ENCODE data around the gene FASN. TPM values are rescaled to one million over a fixed set of nuclear protein-coding genes. Genes with fewer than 3 reads are reported as not detected.

Gene FASN
- total and polyA plus RNA-seq, 2 of the 13 experiments (the other 11 are each of a cell fraction or from before 2014, with no cell fraction given): 51.7 to 101 TPM

DNA sequence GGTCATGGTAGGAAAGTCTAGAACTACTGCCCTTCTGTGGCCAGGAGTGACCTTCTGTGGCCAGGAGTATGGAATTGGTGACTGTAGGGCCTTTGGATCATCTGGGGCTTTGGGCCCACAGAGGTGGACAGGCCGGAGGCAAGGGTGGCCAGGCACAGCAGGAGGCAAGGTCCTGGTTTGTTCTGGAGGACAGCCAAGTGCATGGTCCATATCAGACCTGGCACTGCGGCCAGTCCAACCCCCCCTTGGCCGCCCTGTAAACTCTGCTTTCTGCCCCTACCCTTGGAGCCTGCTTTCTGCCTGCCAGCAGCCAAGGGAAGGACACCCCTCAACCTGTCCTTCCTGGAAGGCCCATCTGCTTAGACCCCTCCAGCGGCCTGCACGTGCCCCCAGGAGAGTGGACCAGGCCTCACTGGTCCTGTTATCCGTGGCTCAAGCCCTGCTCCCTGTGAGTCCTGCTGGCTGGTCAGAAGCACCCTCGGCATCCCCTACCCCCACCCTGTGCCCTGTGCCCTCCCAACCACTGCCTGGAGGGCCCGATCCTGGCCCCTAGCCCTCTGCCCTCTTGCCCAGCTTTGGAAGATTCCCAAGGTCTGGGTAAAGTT lies 58.2 kb downstream of the FASN start (continued):
- no peak for TF ChIP-seq ZNF558 (CRISPR knock-in tag; IDR thresholded peaks at IDR 0.05; ENCODE audit: borderline replicate concordance)
- TF ChIP-seq RXRB (CRISPR knock-in tag; IDR thresholded peaks at IDR 0.05; ENCODE audit: borderline replicate concordance): peak; percentile 30; the same call in 1 of the 2 replicates
- no peak for TF ChIP-seq RFX3 (CRISPR knock-in tag; IDR thresholded peaks at IDR 0.05)
- peak; percentile 71 for TF ChIP-seq SALL1 (CRISPR knock-in tag; IDR thresholded peaks at IDR 0.05)
- TF ChIP-seq, protein P1, sequence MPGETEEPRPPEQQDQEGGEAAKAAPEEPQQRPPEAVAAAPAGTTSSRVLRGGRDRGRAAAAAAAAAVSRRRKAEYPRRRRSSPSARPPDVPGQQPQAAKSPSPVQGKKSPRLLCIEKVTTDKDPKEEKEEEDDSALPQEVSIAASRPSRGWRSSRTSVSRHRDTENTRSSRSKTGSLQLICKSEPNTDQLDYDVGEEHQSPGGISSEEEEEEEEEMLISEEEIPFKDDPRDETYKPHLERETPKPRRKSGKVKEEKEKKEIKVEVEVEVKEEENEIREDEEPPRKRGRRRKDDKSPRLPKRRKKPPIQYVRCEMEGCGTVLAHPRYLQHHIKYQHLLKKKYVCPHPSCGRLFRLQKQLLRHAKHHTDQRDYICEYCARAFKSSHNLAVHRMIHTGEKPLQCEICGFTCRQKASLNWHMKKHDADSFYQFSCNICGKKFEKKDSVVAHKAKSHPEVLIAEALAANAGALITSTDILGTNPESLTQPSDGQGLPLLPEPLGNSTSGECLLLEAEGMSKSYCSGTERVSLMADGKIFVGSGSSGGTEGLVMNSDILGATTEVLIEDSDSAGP (CRISPR knock-in tag; IDR thresholded peaks at IDR 0.05; ENCODE audit: borderline replicate concordance): 0 out of 2 replicates have a peak, but pooled peaks have one; percentile 45
- no peak for TF ChIP-seq POLR2AphosphoS5 (IDR thresholded peaks at IDR 0.05; ENCODE audit: low read depth, low read length)
- peak; percentile 41; the same call in 1 of the 2 replicates for TF ChIP-seq HDAC2 (CRISPR knock-in tag; IDR thresholded peaks at IDR 0.05)
- peak; percentile 45 for TF ChIP-seq KAT8 (CRISPR knock-in tag; IDR thresholded peaks at IDR 0.05)
- TF ChIP-seq, protein P2, sequence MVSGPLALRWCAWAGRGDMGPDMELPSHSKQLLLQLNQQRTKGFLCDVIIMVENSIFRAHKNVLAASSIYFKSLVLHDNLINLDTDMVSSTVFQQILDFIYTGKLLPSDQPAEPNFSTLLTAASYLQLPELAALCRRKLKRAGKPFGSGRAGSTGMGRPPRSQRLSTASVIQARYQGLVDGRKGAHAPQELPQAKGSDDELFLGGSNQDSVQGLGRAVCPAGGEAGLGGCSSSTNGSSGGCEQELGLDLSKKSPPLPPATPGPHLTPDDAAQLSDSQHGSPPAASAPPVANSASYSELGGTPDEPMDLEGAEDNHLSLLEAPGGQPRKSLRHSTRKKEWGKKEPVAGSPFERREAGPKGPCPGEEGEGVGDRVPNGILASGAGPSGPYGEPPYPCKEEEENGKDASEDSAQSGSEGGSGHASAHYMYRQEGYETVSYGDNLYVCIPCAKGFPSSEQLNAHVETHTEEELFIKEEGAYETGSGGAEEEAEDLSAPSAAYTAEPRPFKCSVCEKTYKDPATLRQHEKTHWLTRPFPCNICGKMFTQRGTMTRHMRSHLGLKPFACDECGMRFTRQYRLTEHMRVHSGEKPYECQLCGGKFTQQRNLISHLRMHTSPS (CRISPR knock-in tag; IDR thresholded peaks at IDR 0.05; ENCODE audit: low read depth): peak; percentile 95
- TF ChIP-seq, protein P3, sequence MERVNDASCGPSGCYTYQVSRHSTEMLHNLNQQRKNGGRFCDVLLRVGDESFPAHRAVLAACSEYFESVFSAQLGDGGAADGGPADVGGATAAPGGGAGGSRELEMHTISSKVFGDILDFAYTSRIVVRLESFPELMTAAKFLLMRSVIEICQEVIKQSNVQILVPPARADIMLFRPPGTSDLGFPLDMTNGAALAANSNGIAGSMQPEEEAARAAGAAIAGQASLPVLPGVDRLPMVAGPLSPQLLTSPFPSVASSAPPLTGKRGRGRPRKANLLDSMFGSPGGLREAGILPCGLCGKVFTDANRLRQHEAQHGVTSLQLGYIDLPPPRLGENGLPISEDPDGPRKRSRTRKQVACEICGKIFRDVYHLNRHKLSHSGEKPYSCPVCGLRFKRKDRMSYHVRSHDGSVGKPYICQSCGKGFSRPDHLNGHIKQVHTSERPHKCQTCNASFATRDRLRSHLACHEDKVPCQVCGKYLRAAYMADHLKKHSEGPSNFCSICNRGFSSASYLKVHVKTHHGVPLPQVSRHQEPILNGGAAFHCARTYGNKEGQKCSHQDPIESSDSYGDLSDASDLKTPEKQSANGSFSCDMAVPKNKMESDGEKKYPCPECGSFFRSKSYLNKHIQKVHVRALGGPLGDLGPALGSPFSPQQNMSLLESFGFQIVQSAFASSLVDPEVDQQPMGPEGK (CRISPR knock-in tag; IDR thresholded peaks at IDR 0.05): peak; percentile 89
- TF ChIP-seq, protein P4, sequence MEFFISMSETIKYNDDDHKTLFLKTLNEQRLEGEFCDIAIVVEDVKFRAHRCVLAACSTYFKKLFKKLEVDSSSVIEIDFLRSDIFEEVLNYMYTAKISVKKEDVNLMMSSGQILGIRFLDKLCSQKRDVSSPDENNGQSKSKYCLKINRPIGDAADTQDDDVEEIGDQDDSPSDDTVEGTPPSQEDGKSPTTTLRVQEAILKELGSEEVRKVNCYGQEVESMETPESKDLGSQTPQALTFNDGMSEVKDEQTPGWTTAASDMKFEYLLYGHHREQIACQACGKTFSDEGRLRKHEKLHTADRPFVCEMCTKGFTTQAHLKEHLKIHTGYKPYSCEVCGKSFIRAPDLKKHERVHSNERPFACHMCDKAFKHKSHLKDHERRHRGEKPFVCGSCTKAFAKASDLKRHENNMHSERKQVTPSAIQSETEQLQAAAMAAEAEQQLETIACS (CRISPR knock-in tag; IDR thresholded peaks at IDR 0.05): no peak
- peak; percentile 56; the same call in 1 of the 2 replicates for TF ChIP-seq KDM5B (CRISPR knock-in tag; IDR thresholded peaks at IDR 0.05; ENCODE audit: borderline replicate concordance)
- 0 out of 2 replicates have a peak, but pooled peaks have one; percentile 18 for TF ChIP-seq HES4 (CRISPR knock-in tag; IDR thresholded peaks at IDR 0.05; ENCODE audit: borderline replicate concordance)
- 0 out of 2 replicates have a peak, but pooled peaks have one; percentile 12 for TF ChIP-seq AHR (CRISPR knock-in tag; IDR thresholded peaks at IDR 0.05)
- TF ChIP-seq, protein P5, sequence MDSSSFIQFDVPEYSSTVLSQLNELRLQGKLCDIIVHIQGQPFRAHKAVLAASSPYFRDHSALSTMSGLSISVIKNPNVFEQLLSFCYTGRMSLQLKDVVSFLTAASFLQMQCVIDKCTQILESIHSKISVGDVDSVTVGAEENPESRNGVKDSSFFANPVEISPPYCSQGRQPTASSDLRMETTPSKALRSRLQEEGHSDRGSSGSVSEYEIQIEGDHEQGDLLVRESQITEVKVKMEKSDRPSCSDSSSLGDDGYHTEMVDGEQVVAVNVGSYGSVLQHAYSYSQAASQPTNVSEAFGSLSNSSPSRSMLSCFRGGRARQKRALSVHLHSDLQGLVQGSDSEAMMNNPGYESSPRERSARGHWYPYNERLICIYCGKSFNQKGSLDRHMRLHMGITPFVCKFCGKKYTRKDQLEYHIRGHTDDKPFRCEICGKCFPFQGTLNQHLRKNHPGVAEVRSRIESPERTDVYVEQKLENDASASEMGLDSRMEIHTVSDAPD (CRISPR knock-in tag; IDR thresholded peaks at IDR 0.05): peak; percentile 81

Data from HepG2 (cell line).